ENCODE measurements around the gene KCNRG.
A peak's percentile ranks its signal among the peaks of the same experiment; 100 is the strongest.
"Not testable (repeated sequence)": the region's sequence is repeated elsewhere in the genome, so short reads cannot be mapped to it uniquely, and the experiment has no call there.

The KCNRG gene

DNA sequence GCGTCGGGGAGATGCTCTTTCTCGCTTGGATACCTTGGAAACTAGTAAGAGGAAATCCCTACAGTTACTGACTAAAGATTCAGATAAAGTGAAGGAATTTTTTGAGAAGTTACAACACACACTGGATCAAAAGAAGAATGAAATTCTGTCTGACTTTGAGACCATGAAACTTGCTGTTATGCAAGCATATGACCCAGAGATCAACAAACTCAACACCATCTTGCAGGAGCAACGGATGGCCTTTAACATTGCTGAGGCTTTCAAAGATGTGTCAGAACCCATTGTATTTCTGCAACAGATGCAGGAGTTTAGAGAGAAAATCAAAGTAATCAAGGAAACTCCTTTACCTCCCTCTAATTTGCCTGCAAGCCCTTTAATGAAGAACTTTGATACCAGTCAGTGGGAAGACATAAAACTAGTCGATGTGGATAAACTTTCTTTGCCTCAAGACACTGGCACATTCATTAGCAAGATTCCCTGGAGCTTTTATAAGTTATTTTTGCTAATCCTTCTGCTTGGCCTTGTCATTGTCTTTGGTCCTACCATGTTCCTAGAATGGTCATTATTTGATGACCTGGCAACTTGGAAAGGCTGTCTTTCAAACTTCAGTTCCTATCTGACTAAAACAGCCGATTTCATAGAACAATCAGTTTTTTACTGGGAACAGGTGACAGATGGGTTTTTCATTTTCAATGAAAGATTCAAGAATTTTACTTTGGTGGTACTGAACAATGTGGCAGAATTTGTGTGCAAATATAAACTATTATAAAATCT lies 2.7 kb upstream of the KCNRG start:
- FAIRE-seq = no peak

DNA sequence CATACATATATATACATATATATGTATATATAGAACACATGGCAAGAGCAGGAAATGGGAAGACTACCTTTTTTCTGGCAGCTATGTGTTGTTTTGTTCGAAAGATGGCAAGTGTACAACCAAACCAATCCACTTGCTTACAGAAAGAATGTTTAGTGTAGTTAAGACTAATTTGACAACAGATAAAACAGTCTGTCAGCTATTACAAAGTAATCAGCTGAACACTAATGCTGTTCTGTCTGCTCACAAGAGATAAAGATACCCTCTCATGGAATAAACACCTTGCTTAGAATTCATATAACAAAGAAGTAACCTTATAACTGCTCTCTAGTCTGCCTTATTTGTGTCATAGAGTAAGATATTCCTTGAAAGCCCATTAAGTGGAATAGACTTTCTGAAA lies 858 bp upstream of the KCNRG start:
- no peak for FAIRE-seq

DNA sequence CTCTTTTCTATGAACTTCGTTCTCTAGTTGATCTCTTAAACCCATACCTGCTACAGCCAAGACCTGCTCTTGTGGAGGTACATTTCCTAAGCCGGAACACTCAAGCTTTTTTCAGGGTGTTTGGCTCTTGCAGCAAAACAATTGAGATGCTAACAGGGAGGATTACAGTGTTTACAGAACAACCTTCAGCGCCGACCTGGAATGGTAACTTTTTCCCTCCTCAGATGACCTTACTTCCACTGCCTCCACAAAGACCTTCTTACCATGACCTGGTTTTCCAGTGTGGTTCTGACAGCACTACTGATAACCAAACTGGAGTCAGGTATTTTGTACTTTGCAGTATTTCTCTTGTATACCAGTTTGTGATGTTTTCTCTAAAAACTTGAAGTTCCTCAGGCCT lies 506 bp downstream of the KCNRG start:
- FAIRE-seq = no peak

DNA sequence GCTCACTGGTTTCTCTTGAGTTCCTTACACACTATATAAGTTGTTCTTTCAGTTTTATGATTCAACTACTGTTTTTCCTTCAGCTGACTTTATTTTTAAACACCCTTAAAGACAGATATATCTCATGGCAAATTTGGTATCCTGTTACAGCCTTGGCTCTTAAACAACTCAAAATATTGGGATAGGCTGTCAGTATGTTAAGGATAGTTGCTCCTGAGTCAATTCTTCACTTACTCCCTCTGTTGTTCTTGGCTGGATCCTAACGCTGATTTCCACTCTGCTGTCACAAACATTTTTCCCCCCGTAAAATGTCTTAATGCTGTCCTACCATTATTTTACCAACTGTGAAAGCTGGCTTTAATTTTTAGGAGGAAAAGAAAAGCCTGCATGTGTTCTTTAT lies 1.2 kb downstream of the KCNRG start:
- FAIRE-seq = no peak

DNA sequence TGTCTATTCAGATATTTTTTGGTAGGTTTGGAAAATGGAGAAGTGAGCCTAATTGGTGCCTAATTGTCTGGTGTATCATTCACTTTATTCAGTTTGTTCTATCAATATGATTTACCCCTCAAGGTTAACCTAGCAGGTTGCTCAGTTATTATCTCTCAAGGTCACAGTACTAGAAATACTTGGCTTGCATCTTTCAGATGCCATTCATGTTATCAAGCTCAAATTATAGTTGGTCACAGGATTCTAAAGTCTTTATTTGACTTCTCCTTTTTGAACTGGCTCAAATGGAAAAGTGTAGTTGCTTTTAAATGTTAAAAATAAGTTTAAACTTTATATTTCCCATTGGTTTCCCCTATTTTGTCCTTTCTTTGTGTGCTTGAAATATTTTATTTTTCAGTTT lies 2.6 kb downstream of the KCNRG start:
- FAIRE-seq = no peak

DNA sequence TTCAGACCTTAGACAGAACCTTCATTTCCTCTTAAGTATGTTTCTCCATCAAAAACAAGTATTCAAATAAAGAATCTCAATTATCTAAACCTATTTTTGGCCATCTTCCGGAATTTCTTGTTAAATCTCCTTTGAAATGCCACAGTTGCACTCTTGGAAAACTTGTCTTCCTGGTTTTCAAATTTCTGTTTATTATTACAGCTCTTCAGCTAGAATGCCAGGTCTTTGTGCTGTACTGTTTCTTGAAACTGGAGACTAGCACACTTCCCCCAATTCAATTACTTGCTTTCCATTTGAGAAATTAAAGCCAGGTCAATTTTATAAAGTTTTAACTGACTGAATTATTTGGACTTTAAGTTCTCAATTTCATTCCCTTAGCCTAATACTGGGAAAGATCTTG lies 10.2 kb downstream of the KCNRG start:
- no peak for FAIRE-seq

DNA sequence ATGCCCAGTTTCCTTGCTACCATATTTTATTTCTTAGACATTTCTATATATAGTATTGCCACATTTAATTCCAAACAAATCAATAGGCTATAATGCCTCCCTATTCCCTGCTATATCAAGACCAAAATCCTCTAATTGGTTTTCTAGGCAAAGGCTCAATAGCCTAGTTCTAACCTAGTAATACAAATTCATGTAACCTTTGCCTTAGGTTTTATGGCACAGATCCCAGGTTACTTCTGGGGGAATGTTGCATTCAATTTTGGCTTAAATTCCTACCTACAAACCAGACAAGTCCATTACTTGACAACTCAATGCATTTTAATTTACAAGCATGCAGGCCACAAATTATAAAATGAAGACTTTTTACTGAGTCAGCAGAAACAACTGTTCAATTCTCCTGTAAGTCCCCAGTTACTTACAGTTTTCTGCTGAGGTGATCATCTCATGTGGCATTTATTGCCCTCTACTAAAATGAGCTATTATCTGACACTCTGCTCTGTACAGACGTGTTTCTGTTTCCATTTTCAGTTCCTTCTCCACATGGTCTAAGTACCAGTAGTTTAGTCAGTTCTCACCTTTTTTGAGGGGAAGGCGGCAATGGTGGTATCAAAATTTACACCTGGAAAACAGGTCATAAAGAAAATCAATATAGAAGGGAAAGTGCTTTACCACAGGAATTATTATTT lies 11.7 kb downstream of the KCNRG start:
- no peak for FAIRE-seq

DNA sequence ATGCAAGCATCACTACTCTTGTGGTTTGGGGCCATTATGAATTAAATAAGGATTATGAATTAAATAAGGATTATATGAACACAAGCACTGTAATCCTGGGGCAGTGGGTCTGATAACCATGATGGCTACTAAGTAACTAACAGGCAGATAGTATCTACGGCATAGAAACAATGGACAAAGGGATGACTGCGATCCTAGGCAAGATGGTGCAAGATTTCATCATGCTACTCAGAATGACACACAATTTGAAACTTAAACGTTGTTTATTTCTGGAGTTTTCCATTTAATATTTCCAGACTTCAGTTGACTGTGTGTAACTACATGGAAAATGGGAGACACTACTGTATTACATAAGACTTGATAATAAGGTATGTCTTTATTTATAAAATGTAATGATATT lies 15.1 kb downstream of the KCNRG start:
- no peak for FAIRE-seq

DNA sequence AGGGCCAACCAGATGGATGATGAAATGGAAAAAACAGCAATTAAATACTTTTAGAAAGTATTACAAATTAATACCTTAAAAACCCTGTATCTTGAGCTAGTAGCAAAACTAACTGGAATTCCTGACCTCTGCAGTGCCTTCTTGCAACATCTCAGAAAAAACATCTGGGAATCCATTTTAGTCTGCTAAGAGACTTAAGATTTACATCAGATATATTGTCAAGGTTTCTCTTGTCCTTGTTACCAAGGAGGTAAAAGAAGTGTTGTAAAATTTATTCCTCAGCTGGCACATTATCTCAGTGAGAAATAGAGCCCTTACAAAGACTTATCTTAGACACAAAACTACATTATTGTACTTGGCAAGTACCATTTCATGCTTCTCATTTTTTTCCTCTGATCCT lies 18.5 kb downstream of the KCNRG start:
- FAIRE-seq = no peak

DNA sequence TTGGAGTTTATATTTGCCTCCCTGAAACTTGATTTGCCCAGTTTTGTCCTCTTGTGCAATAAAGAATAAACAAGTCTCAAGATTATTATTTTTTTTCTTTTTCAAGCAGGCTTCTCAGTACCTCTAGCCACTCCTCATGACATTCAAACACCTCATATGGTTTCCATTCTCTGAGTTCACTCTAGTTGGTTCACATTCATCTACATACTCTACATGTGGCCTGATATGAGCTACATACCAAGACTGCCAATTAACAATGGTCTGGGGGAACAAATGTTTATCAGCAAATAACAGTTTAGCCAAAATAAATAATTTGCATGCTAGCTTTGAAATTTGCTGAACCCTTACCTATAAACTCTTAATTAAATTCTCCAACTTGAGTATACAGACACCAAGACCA lies 22.5 kb downstream of the KCNRG start:
- FAIRE-seq = no peak

DNA sequence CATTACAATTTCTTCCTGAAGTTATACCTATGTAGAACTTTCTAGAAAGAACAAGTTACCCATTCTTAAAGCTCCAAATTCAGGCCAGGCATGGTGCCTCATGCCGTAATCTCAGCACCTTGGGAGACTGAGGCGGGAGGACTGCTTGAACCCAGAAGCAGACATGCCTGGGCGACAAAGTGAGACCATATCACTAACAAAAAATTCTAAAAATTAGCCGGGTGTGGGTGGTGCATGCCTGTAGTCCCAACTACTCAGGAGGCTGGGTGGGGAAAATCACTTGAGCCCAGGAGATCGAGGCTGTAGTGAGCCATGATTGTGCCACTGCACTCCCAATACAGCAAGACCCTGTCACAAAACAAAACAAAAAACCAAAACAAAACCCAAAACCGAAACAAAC lies 23.0 kb downstream of the KCNRG start:
- FAIRE-seq = no peak

DNA sequence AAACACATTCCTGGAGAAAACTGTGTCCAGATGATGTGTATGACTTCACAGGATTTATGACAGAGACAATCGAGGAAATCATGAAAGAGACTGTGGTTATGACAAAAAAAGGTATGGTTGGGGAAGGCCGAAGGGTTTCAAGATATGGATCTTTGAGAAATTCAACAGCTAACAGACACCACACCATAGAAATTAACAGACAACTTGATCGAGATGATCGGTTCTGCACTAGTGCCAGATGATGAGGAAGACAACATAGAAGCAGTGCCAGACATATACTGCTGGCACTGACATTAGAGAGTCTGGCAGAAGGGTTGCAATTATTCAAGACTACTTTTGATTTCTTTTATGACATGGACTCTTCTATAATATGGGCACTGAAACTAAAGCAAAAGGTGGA lies 37.2 kb downstream of the KCNRG start:
- FAIRE-seq = no peak

DNA sequence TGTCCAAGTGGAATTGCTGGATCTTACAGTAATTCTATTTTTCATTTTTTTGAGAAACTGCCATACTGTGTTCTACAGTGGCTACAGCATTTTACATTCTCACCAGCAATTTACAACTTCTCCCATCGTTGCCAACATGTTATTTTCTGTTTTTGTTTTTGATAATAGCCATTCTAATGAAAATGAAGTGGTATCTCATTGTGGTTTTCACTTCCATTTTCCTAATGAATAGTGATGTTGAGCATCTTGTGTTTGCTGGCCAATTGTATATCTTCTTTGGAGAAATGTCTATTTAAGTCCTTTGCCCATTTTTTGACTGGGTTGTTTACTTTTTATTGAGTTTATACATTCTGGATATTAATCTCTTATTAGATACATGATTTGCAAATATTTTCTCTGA lies 38.6 kb downstream of the KCNRG start:
- FAIRE-seq = no peak

DNA sequence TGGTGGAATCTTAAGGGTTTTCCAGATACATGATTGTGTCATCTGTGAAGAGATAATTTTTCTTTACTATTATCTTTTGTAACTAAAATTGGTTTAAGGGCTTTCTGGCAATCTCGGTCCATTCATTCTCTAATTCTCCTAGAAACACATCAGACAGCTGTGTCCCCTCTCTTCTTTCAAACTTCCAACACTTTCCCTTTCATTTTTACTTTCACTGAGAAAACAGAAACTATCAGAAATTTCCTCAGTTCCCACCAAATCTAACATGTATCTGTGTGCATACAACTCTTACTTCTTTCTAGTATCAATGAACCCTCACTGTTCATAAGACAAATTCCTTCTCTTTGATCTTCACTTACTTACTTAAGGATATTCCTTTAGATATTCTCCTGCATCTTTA lies 40.2 kb downstream of the KCNRG start:
- no peak for FAIRE-seq

DNA sequence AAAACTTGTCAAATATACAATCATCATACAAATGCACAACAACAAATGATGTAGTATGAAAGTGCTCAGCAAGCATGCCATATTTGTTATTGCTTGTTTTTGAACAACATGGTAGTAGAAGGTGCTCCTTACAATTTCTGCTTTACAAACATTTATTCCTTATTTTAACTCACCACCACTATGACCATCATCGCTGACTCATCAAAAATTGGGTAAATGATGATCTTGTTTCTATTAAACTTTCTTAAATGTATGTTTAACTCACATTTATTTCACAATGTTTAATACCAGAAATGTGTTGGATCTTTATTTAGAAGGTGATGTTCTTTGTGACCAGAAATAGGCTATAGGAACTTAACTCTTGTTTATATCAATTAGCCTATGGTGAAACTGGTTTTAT lies 45.5 kb downstream of the KCNRG start:
- FAIRE-seq = no peak

DNA sequence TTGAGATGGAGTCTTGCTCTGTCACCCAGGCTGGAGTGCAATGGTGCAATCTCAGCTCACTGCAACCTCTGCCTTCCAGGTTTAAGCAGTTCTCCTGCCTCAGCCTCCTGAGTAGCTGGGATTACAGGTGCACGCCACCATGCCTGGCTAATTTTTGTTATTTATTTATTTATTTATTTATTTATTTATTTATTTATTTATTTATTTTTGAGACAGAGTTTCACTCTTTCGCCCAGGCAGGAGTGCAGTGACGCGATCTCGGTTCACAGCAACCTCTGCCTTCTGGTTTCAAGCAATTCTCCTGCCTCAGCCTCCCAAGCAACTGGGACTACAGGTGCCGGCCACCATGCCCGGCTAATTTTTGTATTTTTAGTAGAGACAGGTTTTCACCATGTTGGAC lies 47.1 kb downstream of the KCNRG start:
- FAIRE-seq = not testable (repeated sequence)

DNA sequence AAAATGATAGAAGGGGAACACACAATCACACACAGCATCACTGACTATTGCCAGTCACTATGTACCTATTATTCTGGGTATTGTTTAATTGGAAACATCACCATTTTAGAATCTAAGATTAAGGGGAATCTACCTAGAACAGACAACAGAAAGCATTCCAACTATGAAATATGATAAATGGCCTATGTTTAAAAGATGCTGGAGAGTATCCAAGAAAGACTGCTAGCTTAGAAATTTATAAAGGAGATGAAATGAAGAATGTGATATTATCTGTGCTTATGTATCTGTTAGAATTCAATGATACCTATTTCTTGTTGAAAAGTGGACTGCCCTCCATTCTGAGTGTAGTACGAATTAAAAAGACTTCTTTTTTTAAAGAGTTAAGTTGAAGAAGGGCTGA lies 50.5 kb downstream of the KCNRG start:
- no peak for FAIRE-seq

DNA sequence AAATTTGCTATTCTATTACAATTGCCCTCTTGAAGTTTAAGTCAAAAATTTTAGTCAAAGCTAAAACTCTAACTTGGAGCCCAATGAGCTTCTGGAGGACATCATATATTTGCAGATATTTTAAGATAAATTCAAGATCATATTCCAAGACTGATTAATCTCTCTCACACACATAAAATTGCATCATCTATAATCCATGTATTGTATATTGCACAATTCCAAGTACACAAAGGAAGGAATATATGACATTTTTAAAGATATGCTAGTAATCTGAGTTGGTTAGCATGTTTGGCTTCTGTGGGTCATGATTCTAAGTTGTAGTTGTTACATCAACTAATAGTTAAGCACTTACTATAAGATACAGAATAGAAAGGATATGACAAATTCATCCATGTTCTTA lies 53.3 kb downstream of the KCNRG start:
- no peak for FAIRE-seq

DNA sequence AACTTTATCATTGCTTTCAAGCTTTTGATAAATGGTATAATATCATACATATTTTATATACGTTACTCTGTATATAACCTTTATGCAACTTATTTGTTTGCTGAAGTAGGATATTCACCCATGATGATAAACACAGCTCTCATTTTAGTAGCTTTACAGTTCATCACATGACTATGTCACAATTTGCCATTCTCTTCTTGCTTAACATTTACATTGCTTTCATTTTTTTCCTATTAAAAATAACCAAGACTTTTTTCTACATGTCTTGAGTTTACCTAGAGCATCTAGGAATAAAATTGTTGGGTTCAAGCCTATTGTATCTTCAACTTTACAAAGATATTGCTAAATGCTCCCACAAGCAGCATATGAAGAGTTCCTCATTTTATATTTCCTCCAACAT lies 54.0 kb downstream of the KCNRG start:
- FAIRE-seq = peak; percentile 26

DNA sequence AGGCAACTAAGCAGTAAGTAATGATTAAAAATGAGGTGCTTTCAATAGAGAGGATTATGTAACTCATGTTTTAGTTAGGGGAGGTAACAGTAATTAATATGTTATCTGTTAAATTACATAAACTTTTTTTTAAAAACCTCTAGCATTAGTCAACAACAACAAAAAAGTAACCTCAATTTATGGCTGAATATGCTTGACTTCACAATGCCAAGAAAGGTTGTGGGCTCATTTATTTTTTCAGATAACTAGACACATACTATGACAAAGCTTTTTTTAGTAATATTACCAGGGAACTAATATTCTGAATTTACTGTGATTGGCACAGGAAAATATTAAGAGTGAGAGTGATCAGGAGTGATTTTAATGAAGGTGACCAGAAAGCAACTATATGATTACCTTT lies 54.9 kb downstream of the KCNRG start:
- FAIRE-seq = no peak

Measured in endometrium (tissue), 2 donors.